Measurements from ENCODE around the gene C4orf50.

C4orf50 gene

DNA sequence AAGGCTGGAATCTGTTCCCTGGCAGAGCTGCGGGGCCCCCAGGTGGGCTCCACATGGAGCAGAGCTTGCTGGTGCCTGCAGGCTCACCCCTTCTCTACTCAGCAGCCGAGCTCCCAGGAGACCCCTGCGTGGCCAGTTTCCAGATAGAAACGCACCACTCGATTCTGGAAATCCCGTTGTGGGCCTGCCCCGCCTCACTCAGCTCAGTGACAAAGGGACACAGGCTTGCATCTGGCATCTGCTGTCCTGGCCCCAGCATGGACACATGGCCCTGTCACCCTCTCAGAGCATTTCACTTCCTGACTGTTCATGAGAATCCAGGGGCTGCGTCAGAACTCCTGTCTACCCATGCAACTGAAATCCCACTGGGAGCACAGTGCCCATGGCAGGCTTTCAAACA lies 20.5 kb upstream of the C4orf50 start:
- no peak for TF ChIP-seq ZFP3 (CRISPR knock-in tag; IDR thresholded peaks at IDR 0.05)
- TF ChIP-seq, protein P1, sequence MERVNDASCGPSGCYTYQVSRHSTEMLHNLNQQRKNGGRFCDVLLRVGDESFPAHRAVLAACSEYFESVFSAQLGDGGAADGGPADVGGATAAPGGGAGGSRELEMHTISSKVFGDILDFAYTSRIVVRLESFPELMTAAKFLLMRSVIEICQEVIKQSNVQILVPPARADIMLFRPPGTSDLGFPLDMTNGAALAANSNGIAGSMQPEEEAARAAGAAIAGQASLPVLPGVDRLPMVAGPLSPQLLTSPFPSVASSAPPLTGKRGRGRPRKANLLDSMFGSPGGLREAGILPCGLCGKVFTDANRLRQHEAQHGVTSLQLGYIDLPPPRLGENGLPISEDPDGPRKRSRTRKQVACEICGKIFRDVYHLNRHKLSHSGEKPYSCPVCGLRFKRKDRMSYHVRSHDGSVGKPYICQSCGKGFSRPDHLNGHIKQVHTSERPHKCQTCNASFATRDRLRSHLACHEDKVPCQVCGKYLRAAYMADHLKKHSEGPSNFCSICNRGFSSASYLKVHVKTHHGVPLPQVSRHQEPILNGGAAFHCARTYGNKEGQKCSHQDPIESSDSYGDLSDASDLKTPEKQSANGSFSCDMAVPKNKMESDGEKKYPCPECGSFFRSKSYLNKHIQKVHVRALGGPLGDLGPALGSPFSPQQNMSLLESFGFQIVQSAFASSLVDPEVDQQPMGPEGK (CRISPR knock-in tag; IDR thresholded peaks at IDR 0.05; ENCODE audit: borderline replicate concordance), result no peak
- no peak for TF ChIP-seq ZNF8 (CRISPR knock-in tag; IDR thresholded peaks at IDR 0.05)
- TF ChIP-seq RARB (CRISPR knock-in tag; IDR thresholded peaks at IDR 0.05), result no peak
- TF ChIP-seq ZC3H10 (CRISPR knock-in tag; IDR thresholded peaks at IDR 0.05), result no peak
- TF ChIP-seq, protein P2, sequence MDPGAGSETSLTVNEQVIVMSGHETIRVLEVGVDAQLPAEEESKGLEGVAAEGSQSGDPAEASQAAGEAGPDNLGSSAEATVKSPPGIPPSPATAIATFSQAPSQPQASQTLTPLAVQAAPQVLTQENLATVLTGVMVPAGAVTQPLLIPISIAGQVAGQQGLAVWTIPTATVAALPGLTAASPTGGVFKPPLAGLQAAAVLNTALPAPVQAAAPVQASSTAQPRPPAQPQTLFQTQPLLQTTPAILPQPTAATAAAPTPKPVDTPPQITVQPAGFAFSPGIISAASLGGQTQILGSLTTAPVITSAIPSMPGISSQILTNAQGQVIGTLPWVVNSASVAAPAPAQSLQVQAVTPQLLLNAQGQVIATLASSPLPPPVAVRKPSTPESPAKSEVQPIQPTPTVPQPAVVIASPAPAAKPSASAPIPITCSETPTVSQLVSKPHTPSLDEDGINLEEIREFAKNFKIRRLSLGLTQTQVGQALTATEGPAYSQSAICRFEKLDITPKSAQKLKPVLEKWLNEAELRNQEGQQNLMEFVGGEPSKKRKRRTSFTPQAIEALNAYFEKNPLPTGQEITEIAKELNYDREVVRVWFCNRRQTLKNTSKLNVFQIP (CRISPR knock-in tag; IDR thresholded peaks at IDR 0.05; ENCODE audit: borderline replicate concordance, low read depth), result no peak
- no peak for TF ChIP-seq ZNF565 (CRISPR knock-in tag; conservative IDR thresholded peaks at IDR 0.05; ENCODE audit: low read depth)
- no peak for TF ChIP-seq TSHZ2 (CRISPR knock-in tag; IDR thresholded peaks at IDR 0.05)
- no peak for TF ChIP-seq CREB5 (CRISPR knock-in tag; IDR thresholded peaks at IDR 0.05; ENCODE audit: low read depth)
- TF ChIP-seq ESRRG (CRISPR knock-in tag; IDR thresholded peaks at IDR 0.05), result no peak
- no peak for TF ChIP-seq TOX (CRISPR knock-in tag; IDR thresholded peaks at IDR 0.05; ENCODE audit: borderline replicate concordance)
- TF ChIP-seq GLIS3 (CRISPR knock-in tag; IDR thresholded peaks at IDR 0.05), result no peak
- no peak for TF ChIP-seq ZNF70 (CRISPR knock-in tag; IDR thresholded peaks at IDR 0.05)
- TF ChIP-seq BACH2 (CRISPR knock-in tag; IDR thresholded peaks at IDR 0.05; ENCODE audit: borderline replicate concordance), result no peak
- ATAC-seq, result no peak

DNA sequence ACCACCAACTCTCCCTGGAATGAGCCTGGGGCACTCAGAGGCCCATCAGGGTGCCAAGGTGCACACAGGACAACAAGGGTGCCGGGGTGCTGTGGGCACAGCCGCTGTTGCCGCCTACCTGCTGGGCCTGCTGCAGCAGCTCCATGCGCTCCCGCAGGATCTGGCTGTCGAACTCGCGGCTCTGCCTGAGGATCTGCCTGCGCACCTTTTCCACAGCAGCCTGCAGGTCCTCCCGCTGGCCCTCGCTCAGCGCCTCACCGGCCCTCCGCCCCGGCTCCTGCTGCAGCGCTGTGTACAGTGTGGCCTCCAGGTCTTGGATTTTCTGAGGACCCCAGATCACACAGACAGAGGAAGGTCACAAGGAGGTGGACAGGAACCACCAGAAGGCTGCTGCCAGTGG lies 17.6 kb upstream of the C4orf50 start:
- no peak for TF ChIP-seq BACH2 (CRISPR knock-in tag; IDR thresholded peaks at IDR 0.05; ENCODE audit: borderline replicate concordance)
- TF ChIP-seq, protein P3, sequence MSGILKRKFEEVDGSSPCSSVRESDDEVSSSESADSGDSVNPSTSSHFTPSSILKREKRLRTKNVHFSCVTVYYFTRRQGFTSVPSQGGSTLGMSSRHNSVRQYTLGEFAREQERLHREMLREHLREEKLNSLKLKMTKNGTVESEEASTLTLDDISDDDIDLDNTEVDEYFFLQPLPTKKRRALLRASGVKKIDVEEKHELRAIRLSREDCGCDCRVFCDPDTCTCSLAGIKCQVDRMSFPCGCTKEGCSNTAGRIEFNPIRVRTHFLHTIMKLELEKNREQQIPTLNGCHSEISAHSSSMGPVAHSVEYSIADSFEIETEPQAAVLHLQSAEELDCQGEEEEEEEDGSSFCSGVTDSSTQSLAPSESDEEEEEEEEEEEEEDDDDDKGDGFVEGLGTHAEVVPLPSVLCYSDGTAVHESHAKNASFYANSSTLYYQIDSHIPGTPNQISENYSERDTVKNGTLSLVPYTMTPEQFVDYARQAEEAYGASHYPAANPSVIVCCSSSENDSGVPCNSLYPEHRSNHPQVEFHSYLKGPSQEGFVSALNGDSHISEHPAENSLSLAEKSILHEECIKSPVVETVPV (CRISPR knock-in tag; IDR thresholded peaks at IDR 0.05), result no peak
- no peak for TF ChIP-seq TOX (CRISPR knock-in tag; IDR thresholded peaks at IDR 0.05; ENCODE audit: borderline replicate concordance)
- TF ChIP-seq TSHZ2 (CRISPR knock-in tag; IDR thresholded peaks at IDR 0.05), result no peak
- TF ChIP-seq GLIS3 (CRISPR knock-in tag; IDR thresholded peaks at IDR 0.05), result no peak
- no peak for TF ChIP-seq TCF4 (CRISPR knock-in tag; IDR thresholded peaks at IDR 0.05; ENCODE audit: borderline replicate concordance)
- TF ChIP-seq RARB (CRISPR knock-in tag; IDR thresholded peaks at IDR 0.05), result no peak
- TF ChIP-seq PPARA (CRISPR knock-in tag; IDR thresholded peaks at IDR 0.05; ENCODE audit: borderline replicate concordance), result no peak
- no peak for TF ChIP-seq ARNTL (CRISPR knock-in tag; IDR thresholded peaks at IDR 0.05; ENCODE audit: borderline replicate concordance, low read depth)
- no peak for ATAC-seq

Measured in SK-N-SH treated with all-trans-retinoic acid at 6 μM for 48 hours (cell line).